GF-D8 (cell line): ENCODE results near the gene AIG1.
"Not testable (repeated sequence)": the region's sequence is repeated elsewhere in the genome, so short reads cannot be mapped to it uniquely, and the experiment has no call there.

Experiments used
- DNase-seq: peaks from one replicate; lab custom pipeline; 2025; lab: John Stamatoyannopoulos, UW

AIG1 gene

GRCh38 chr6:143270026-143270425 lies 209.3 kb downstream of the AIG1 start:
- no peak for DNase-seq

GRCh38 chr6:143271024-143271423 lies 210.3 kb downstream of the AIG1 start:
- DNase-seq: no peak

GRCh38 chr6:143276436-143276835 lies 215.7 kb downstream of the AIG1 start:
- DNase-seq: no peak

GRCh38 chr6:143279385-143279784 lies 218.7 kb downstream of the AIG1 start:
- no peak for DNase-seq

- DNase-seq: no peak
Observed at GRCh38 chr6:143283887-143284645, 223.4 kb downstream of the AIG1 start.

- DNase-seq: no peak
Observed at GRCh38 chr6:143286251-143286795, 225.6 kb downstream of the AIG1 start.

GRCh38 chr6:143288923-143289322 lies 228.2 kb downstream of the AIG1 start:
- DNase-seq: no peak

GRCh38 chr6:143290206-143290605 lies 229.5 kb downstream of the AIG1 start:
- DNase-seq: no peak

- DNase-seq: no peak
Observed at GRCh38 chr6:143293523-143293922, 232.8 kb downstream of the AIG1 start.

GRCh38 chr6:143294265-143294860 lies 233.7 kb downstream of the AIG1 start:
- DNase-seq: no peak

- no peak for DNase-seq
Observed at GRCh38 chr6:143295932-143296331, 235.2 kb downstream of the AIG1 start.

GRCh38 chr6:143298071-143298470 lies 237.4 kb downstream of the AIG1 start:
- no peak for DNase-seq

GRCh38 chr6:143299253-143300166 lies 238.8 kb downstream of the AIG1 start:
- no peak for DNase-seq

GRCh38 chr6:143301188-143301587 lies 240.5 kb downstream of the AIG1 start:
- no peak for DNase-seq

- DNase-seq: not testable (repeated sequence)
Observed at GRCh38 chr6:143307760-143308159, 247.1 kb downstream of the AIG1 start.

GRCh38 chr6:143313163-143313562 lies 252.5 kb downstream of the AIG1 start:
- no peak for DNase-seq

- no peak for DNase-seq
Observed at GRCh38 chr6:143321491-143322086, 260.9 kb downstream of the AIG1 start.

- DNase-seq: no peak
Observed at GRCh38 chr6:143322386-143322785, 261.7 kb downstream of the AIG1 start.

- peak; percentile 81 for DNase-seq
Observed at GRCh38 chr6:143323729-143324470, 263.2 kb downstream of the AIG1 start.

GRCh38 chr6:143325379-143326140 lies 264.9 kb downstream of the AIG1 start:
- no peak for DNase-seq
